Sigmoid colon (tissue), 4 donors: Measurements from ENCODE around the gene ADGRL2.

Experiments used
- EP300 ChIP-seq, 4 donors: sonication (generic); formaldehyde crosslinking; IDR thresholded peaks; one replicate each; pipeline ENCODE4 v1.6.1; 2017; ENCODE audit warnings: antibody characterized with exemption in 4 of 4
- POLR2A ChIP-seq, 2 donors: fragments of 450-650 bp; IDR thresholded peaks; one replicate each; pipeline ENCODE4 v1.6.1; 2016; ENCODE audit warnings: antibody characterized with exemption in 2 of 2, mild to moderate bottlenecking in 2 of 2, moderate library complexity in 2 of 2
- TF ChIP-seq, protein P1 (sequence below), 4 experiments: fragments of 450-650 bp in 3 of 4; fragments of 200-600 bp in 1 of 4; IDR thresholded peaks; one replicate each; pipeline ENCODE4 v1.5.1; 2016 to 2019; ENCODE audit warnings: antibody characterized with exemption in 4 of 4, mild to moderate bottlenecking in 3 of 4, moderate library complexity in 2 of 4

GRCh38 chr1:81838600-81839218, 38.0 kb downstream of the ADGRL2 start:
- TF ChIP-seq, protein P1, sequence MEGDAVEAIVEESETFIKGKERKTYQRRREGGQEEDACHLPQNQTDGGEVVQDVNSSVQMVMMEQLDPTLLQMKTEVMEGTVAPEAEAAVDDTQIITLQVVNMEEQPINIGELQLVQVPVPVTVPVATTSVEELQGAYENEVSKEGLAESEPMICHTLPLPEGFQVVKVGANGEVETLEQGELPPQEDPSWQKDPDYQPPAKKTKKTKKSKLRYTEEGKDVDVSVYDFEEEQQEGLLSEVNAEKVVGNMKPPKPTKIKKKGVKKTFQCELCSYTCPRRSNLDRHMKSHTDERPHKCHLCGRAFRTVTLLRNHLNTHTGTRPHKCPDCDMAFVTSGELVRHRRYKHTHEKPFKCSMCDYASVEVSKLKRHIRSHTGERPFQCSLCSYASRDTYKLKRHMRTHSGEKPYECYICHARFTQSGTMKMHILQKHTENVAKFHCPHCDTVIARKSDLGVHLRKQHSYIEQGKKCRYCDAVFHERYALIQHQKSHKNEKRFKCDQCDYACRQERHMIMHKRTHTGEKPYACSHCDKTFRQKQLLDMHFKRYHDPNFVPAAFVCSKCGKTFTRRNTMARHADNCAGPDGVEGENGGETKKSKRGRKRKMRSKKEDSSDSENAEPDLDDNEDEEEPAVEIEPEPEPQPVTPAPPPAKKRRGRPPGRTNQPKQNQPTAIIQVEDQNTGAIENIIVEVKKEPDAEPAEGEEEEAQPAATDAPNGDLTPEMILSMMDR (IDR thresholded peaks at IDR 0.05), result no peak
- TF ChIP-seq EP300 (IDR thresholded peaks at IDR 0.05), result no peak
- no peak for TF ChIP-seq POLR2A (IDR thresholded peaks at IDR 0.05)
